Measurements from ENCODE around the gene ZNF273.
"Not testable (repeated sequence)": the region's sequence is repeated elsewhere in the genome, so short reads cannot be mapped to it uniquely, and the experiment has no call there.

The ZNF273 gene

GRCh38 chr7:64902806-64903721 lies at the start of gene ZNF273:
Gene ZNF273, plus strand, starts transcription at chr7:64903273. Its CDS starts 45 bp downstream, at chr7:64903318.
- peaks cover 53% of the 10 kb centered on the region for H3K4me1 Mint-ChIP-seq (ENCODE audit: low read depth)
- H3K27ac Mint-ChIP-seq, result peak within 1 kb of the TSS; percentile 87

GRCh38 chr7:64853679-64854078 lies 49.4 kb upstream of the ZNF273 start:
- Mint-ChIP-seq H3K9me3 (peaks cover 3% of the 10 kb centered on the region), H3K27ac (no peak overlapping the region), H3K4me3 (no peak overlapping the region), H3K27me3 (no peaks in the 10 kb centered on the region), H3K4me1 (ENCODE audit: low read depth) (no peaks in the 10 kb centered on the region), H3K36me3 (ENCODE audit: low read depth) (no peaks in the 10 kb centered on the region)

More at GRCh38 chr7:64902806-64903721, at the start of gene ZNF273:
- Mint-ChIP-seq H3K36me3 (ENCODE audit: low read depth) (peaks cover 20% of the 10 kb centered on the region), H3K4me3 (peak within 1 kb of the TSS; percentile 95), H3K9me3 (no peaks in the 10 kb centered on the region), H3K27me3 (no peaks in the 10 kb centered on the region)

GRCh38 chr7:64854969-64855368 lies 48.1 kb upstream of the ZNF273 start:
- Mint-ChIP-seq H3K27ac (no peak overlapping the region), H3K4me1 (ENCODE audit: low read depth) (no peaks in the 10 kb centered on the region), H3K27me3 (no peaks in the 10 kb centered on the region), H3K4me3 (no peak overlapping the region), H3K9me3 (peaks cover 3% of the 10 kb centered on the region), H3K36me3 (ENCODE audit: low read depth) (no peaks in the 10 kb centered on the region)

GRCh38 chr7:64863021-64863420 lies 40.1 kb upstream of the ZNF273 start:
- no peak overlapping the region for H3K27ac Mint-ChIP-seq
- H3K9me3 Mint-ChIP-seq, result peaks cover 8% of the 10 kb centered on the region
- H3K36me3 Mint-ChIP-seq (ENCODE audit: low read depth), result no peaks in the 10 kb centered on the region
- H3K27me3 Mint-ChIP-seq, result no peaks in the 10 kb centered on the region
- no peak overlapping the region for H3K4me3 Mint-ChIP-seq
- H3K4me1 Mint-ChIP-seq (ENCODE audit: low read depth), result no peaks in the 10 kb centered on the region

- H3K4me1 Mint-ChIP-seq (ENCODE audit: low read depth); H3K27me3 Mint-ChIP-seq; H3K4me3 Mint-ChIP-seq; H3K27ac Mint-ChIP-seq; H3K36me3 Mint-ChIP-seq (ENCODE audit: low read depth); H3K9me3 Mint-ChIP-seq: not testable (repeated sequence)
Measured at GRCh38 chr7:64863530-64863929, 39.5 kb upstream of the ZNF273 start.

- Mint-ChIP-seq H3K4me1 (ENCODE audit: low read depth) (no peaks in the 10 kb centered on the region), H3K9me3 (peaks cover 5% of the 10 kb centered on the region), H3K27ac (no peak overlapping the region), H3K4me3 (no peak overlapping the region), H3K36me3 (ENCODE audit: low read depth) (no peaks in the 10 kb centered on the region), H3K27me3 (no peaks in the 10 kb centered on the region)
Measured at GRCh38 chr7:64863969-64864368, 39.1 kb upstream of the ZNF273 start.

GRCh38 chr7:64867863-64868440 lies 35.1 kb upstream of the ZNF273 start:
- no peaks in the 10 kb centered on the region for H3K36me3 Mint-ChIP-seq (ENCODE audit: low read depth)
- no peak overlapping the region for H3K4me3 Mint-ChIP-seq
- H3K27ac Mint-ChIP-seq, result no peak overlapping the region
- H3K9me3 Mint-ChIP-seq, result peaks cover 5% of the 10 kb centered on the region
- no peaks in the 10 kb centered on the region for H3K4me1 Mint-ChIP-seq (ENCODE audit: low read depth)
- H3K27me3 Mint-ChIP-seq, result no peaks in the 10 kb centered on the region

- Mint-ChIP-seq H3K27ac (no peak overlapping the region), H3K4me3 (no peak overlapping the region), H3K4me1 (ENCODE audit: low read depth) (no peaks in the 10 kb centered on the region)
Measured at GRCh38 chr7:64868499-64868898, 34.6 kb upstream of the ZNF273 start.

GRCh38 chr7:64869121-64869725 lies 33.9 kb upstream of the ZNF273 start:
- peaks cover 5% of the 10 kb centered on the region for H3K9me3 Mint-ChIP-seq
- no peaks in the 10 kb centered on the region for H3K4me1 Mint-ChIP-seq (ENCODE audit: low read depth)
- no peak overlapping the region for H3K4me3 Mint-ChIP-seq
- peaks cover 3% of the 10 kb centered on the region for H3K27me3 Mint-ChIP-seq
- H3K27ac Mint-ChIP-seq, result no peak overlapping the region
- no peaks in the 10 kb centered on the region for H3K36me3 Mint-ChIP-seq (ENCODE audit: low read depth)

More at GRCh38 chr7:64868499-64868898, 34.6 kb upstream of the ZNF273 start:
- Mint-ChIP-seq H3K27me3 (no peaks in the 10 kb centered on the region), H3K36me3 (ENCODE audit: low read depth) (no peaks in the 10 kb centered on the region), H3K9me3 (peaks cover 5% of the 10 kb centered on the region)

- Mint-ChIP-seq H3K27ac (no peak overlapping the region), H3K27me3 (peaks cover 3% of the 10 kb centered on the region), H3K36me3 (ENCODE audit: low read depth) (no peaks in the 10 kb centered on the region), H3K4me1 (ENCODE audit: low read depth) (no peaks in the 10 kb centered on the region), H3K4me3 (no peak overlapping the region), H3K9me3 (peaks cover 5% of the 10 kb centered on the region)
Measured at GRCh38 chr7:64869912-64870562, 33.0 kb upstream of the ZNF273 start.

- Mint-ChIP-seq H3K27ac (no peak overlapping the region), H3K9me3 (peaks cover 5% of the 10 kb centered on the region), H3K4me1 (ENCODE audit: low read depth) (no peaks in the 10 kb centered on the region), H3K36me3 (ENCODE audit: low read depth) (no peaks in the 10 kb centered on the region), H3K4me3 (no peak overlapping the region), H3K27me3 (peaks cover 9% of the 10 kb centered on the region)
Measured at GRCh38 chr7:64870656-64871055, 32.4 kb upstream of the ZNF273 start.

- H3K4me1 Mint-ChIP-seq (ENCODE audit: low read depth), result no peaks in the 10 kb centered on the region
- H3K27me3 Mint-ChIP-seq, result peaks cover 17% of the 10 kb centered on the region
- H3K27ac Mint-ChIP-seq, result no peak overlapping the region
- H3K36me3 Mint-ChIP-seq (ENCODE audit: low read depth), result no peaks in the 10 kb centered on the region
- peaks cover 5% of the 10 kb centered on the region for H3K9me3 Mint-ChIP-seq
- no peak overlapping the region for H3K4me3 Mint-ChIP-seq
Measured at GRCh38 chr7:64871761-64872160, 31.3 kb upstream of the ZNF273 start.

- peaks cover 23% of the 10 kb centered on the region for H3K27me3 Mint-ChIP-seq
- H3K27ac Mint-ChIP-seq, result no peak overlapping the region
- no peak overlapping the region for H3K4me3 Mint-ChIP-seq
- H3K4me1 Mint-ChIP-seq (ENCODE audit: low read depth), result peaks cover 6% of the 10 kb centered on the region
- no peaks in the 10 kb centered on the region for H3K36me3 Mint-ChIP-seq (ENCODE audit: low read depth)
- H3K9me3 Mint-ChIP-seq, result peaks cover 2% of the 10 kb centered on the region
Measured at GRCh38 chr7:64872351-64873154, 30.5 kb upstream of the ZNF273 start.

GRCh38 chr7:64873155-64873500 lies 29.9 kb upstream of the ZNF273 start:
- Mint-ChIP-seq H3K9me3 (no peaks in the 10 kb centered on the region), H3K27me3 (peaks cover 23% of the 10 kb centered on the region), H3K4me3 (no peak overlapping the region), H3K27ac (no peak overlapping the region), H3K36me3 (ENCODE audit: low read depth) (no peaks in the 10 kb centered on the region), H3K4me1 (ENCODE audit: low read depth) (peaks cover 11% of the 10 kb centered on the region)

All from stimulated activated naive CD8-positive, alpha-beta T cell treated with anti-CD3 and anti-CD28 coated beads, Interleukin-15, Interleukin-2, amounts not matched to agents 100 ng/mL and 50 ng/mL, for 24 hours (primary cell).